Measurements from ENCODE around the gene PPP3CA. TPM values are rescaled to one million over a fixed set of nuclear protein-coding genes. Genes with fewer than 3 reads are reported as not detected.

Gene PPP3CA
- total and polyA plus RNA-seq, 2 of the 8 experiments (the other 6 are each of a cell fraction or from before 2014, with no cell fraction given): 7.9 to 35.0 TPM

DNA sequence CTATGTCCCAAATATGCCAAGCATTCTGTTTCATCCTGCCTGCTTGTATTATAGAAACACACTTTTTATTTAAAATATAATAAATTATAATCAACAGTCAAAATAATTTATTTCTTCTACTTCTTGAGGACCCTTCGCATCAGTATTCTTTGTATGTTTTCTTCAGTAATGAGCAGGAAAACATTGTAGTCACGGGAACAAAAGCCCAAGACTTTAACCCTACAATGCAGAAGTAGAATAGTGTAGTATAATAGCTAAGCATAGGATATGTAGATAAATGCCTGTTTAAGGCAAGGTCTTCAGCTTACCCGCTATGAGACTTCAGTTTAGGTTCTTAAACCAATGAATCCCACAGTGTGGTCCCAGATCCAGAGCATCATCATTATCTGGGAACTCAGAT lies 156.6 kb downstream of the PPP3CA start (continued):
- TF ChIP-seq, protein P1, sequence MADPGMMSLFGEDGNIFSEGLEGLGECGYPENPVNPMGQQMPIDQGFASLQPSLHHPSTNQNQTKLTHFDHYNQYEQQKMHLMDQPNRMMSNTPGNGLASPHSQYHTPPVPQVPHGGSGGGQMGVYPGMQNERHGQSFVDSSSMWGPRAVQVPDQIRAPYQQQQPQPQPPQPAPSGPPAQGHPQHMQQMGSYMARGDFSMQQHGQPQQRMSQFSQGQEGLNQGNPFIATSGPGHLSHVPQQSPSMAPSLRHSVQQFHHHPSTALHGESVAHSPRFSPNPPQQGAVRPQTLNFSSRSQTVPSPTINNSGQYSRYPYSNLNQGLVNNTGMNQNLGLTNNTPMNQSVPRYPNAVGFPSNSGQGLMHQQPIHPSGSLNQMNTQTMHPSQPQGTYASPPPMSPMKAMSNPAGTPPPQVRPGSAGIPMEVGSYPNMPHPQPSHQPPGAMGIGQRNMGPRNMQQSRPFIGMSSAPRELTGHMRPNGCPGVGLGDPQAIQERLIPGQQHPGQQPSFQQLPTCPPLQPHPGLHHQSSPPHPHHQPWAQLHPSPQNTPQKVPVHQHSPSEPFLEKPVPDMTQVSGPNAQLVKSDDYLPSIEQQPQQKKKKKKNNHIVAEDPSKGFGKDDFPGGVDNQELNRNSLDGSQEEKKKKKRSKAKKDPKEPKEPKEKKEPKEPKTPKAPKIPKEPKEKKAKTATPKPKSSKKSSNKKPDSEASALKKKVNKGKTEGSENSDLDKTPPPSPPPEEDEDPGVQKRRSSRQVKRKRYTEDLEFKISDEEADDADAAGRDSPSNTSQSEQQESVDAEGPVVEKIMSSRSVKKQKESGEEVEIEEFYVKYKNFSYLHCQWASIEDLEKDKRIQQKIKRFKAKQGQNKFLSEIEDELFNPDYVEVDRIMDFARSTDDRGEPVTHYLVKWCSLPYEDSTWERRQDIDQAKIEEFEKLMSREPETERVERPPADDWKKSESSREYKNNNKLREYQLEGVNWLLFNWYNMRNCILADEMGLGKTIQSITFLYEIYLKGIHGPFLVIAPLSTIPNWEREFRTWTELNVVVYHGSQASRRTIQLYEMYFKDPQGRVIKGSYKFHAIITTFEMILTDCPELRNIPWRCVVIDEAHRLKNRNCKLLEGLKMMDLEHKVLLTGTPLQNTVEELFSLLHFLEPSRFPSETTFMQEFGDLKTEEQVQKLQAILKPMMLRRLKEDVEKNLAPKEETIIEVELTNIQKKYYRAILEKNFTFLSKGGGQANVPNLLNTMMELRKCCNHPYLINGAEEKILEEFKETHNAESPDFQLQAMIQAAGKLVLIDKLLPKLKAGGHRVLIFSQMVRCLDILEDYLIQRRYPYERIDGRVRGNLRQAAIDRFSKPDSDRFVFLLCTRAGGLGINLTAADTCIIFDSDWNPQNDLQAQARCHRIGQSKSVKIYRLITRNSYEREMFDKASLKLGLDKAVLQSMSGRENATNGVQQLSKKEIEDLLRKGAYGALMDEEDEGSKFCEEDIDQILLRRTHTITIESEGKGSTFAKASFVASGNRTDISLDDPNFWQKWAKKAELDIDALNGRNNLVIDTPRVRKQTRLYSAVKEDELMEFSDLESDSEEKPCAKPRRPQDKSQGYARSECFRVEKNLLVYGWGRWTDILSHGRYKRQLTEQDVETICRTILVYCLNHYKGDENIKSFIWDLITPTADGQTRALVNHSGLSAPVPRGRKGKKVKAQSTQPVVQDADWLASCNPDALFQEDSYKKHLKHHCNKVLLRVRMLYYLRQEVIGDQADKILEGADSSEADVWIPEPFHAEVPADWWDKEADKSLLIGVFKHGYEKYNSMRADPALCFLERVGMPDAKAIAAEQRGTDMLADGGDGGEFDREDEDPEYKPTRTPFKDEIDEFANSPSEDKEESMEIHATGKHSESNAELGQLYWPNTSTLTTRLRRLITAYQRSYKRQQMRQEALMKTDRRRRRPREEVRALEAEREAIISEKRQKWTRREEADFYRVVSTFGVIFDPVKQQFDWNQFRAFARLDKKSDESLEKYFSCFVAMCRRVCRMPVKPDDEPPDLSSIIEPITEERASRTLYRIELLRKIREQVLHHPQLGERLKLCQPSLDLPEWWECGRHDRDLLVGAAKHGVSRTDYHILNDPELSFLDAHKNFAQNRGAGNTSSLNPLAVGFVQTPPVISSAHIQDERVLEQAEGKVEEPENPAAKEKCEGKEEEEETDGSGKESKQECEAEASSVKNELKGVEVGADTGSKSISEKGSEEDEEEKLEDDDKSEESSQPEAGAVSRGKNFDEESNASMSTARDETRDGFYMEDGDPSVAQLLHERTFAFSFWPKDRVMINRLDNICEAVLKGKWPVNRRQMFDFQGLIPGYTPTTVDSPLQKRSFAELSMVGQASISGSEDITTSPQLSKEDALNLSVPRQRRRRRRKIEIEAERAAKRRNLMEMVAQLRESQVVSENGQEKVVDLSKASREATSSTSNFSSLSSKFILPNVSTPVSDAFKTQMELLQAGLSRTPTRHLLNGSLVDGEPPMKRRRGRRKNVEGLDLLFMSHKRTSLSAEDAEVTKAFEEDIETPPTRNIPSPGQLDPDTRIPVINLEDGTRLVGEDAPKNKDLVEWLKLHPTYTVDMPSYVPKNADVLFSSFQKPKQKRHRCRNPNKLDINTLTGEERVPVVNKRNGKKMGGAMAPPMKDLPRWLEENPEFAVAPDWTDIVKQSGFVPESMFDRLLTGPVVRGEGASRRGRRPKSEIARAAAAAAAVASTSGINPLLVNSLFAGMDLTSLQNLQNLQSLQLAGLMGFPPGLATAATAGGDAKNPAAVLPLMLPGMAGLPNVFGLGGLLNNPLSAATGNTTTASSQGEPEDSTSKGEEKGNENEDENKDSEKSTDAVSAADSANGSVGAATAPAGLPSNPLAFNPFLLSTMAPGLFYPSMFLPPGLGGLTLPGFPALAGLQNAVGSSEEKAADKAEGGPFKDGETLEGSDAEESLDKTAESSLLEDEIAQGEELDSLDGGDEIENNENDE (IDR thresholded peaks at IDR 0.05; ENCODE audit: insufficient replicate concordance, low read length): no peak
- TF ChIP-seq MAX (IDR thresholded peaks at IDR 0.05) (no peak), EP300 (IDR thresholded peaks at IDR 0.05; ENCODE audit: borderline replicate concordance in 1 of 2, low read depth in 2 of 2, low read length in 2 of 2) (no peak), TBP (IDR thresholded peaks at IDR 0.05; ENCODE audit: low read depth, low read length) (no peak), CHD1 (IDR thresholded peaks at IDR 0.05; ENCODE audit: low read depth, low read length) (no peak), JUN (IDR thresholded peaks at IDR 0.05; ENCODE audit: low read depth, low read length) (no peak), FOSL1 (IDR thresholded peaks at IDR 0.05; ENCODE audit: insufficient read depth, low read depth, low read length) (no peak), RNF2 (IDR thresholded peaks at IDR 0.05; ENCODE audit: borderline replicate concordance, low read depth, low read length, missing control alignments, poor library complexity, severe bottlenecking) (no peak), JUND (IDR thresholded peaks at IDR 0.05; ENCODE audit: low read length) (no peak), RAD21 (IDR thresholded peaks at IDR 0.05 in 1 of 2, conservative IDR thresholded peaks at IDR 0.05 in 1 of 2; ENCODE audit: low read depth in 2 of 2, low read length in 2 of 2) (no peak), RFX5 (IDR thresholded peaks at IDR 0.05; ENCODE audit: borderline replicate concordance, low read depth, low read length) (no peak)

Data from H1 (cell line).